Subcutaneous adipose tissue (tissue), 4 donors: ENCODE results near the gene MRM3. TPM values are rescaled to one million over a fixed set of nuclear protein-coding genes. Genes with fewer than 3 reads are reported as not detected.

Source experiments
- CTCF ChIP-seq: fragments of 450-650 bp; IDR thresholded peaks from one replicate; pipeline ENCODE4 v1.5.1; 2016; ENCODE audit warnings: low read depth, mild to moderate bottlenecking, control low read depth, antibody characterized with exemption, moderate library complexity
- total RNA-seq, 4 donors: library from RNA; depleted of rRNA; stranded (reverse); fragments of >200 nt; gene quantifications; one replicate each; pipeline ENCODE4 v1.1.0, GENCODE V29; 2016

The MRM3 gene
- total RNA-seq, 4 donors from 2014 or later = 12.4 to 22.8 (median 15.5) TPM

DNA sequence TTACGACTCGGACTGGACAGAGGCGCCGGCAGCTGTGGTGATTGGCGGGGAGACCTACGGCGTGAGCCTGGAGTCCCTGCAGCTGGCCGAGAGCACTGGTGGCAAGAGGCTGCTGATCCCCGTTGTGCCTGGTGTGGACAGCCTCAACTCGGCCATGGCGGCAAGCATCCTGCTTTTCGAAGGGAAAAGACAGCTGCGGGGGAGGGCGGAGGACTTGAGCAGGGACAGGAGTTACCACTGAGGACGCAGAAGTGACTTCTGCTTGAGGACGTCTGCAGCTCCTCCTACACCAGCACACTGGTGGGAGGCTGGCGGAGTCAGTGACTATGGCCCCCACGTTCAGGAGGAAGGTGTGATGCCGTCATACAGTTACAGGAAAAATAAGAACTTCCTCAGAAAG is 9.7 kb downstream of the MRM3 start:
- TF ChIP-seq CTCF = no peak

DNA sequence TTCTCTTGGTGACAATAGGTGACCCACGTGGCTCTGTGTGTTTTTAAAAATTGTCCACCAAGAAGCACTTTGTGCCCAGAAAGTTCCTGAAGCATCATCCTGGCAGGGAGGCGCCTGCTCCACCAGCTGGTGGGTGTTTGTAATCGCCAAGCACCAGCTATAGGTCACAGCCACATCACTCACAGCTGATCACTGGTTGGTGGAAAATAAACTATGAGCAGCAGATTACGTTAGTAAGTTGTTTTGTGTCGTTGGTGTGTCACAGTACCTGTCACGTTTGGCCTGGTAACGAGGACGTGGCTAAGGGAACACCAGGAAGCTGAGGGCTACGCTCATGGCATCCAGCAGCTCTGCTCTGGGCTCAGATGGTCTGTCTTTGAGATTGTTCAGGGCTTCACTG is 10.1 kb downstream of the MRM3 start:
- no peak for TF ChIP-seq CTCF

DNA sequence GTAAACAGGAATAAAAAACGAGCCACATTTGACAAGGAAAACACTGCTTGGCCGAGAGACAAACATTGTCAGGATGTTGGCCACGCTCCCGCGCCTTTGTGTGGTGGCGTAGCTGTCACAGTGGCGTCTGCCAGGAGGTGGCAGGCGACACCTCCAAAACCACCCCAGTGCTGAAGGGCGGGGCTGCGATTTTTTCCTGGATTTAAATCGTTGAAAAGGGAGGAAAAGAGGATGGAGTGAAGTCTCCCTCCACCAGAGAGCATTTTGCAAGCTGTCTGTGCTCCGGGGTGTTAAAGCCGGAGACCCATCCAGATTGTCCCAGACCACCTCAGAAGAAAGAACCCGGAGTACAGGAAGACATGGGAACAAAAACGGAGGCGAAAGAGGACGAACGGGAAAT is 12.7 kb downstream of the MRM3 start:
- no peak for TF ChIP-seq CTCF

- no peak for TF ChIP-seq CTCF
Measured at GRCh38 chr17:795276-795675, 13.1 kb downstream of the MRM3 start.

- no peak for TF ChIP-seq CTCF
Measured at GRCh38 chr17:795721-796120, 13.6 kb downstream of the MRM3 start.

DNA sequence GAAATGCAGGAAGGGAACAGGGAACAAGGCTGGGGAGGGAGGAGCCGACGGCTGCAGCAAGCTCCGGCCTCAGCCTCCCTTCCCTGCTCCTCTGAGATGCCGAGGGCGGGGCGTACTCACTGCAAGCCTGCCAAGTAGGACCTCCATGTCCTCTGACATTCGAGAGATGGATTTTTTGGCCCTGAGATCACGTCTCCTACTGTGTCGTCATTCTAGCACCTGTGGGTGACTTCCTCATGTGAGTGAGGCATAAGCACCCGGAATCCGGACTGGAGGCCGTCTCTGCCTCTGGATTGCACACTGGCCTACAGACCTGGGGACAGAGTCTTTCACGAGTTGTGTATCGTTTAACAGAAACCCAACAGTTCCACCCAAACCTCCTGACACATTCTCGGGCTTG is 14.5 kb downstream of the MRM3 start:
- TF ChIP-seq CTCF = no peak

DNA sequence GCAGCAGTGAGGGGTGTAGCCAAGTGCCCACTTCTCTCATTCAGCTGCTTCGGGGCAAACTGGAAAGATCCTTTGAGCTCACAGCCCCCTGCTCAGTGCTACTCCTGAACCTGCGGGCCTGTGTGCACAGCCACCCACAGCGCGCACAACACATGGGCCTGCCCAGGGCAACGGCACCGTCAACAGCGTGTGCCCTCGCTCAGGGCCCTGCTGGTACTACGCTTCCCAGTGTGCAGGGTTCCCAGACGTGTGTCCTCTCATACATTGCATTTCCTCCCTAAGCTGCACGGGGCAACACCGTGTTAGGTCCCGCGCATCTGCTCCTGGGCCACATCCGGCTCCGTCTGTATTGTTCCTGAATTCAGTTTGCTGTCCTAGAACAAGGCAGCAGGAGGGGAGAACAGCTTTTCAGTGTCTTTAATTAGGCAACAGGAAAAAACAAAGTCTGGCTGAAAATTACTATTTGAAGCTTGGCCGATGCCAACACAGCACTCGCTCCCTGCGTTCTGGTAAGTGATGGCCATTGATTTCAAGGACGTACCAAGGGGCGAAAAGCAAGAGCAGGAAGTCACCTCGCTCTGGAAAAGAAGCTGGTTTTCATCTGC is 15.2 kb downstream of the MRM3 start:
- TF ChIP-seq CTCF = no peak

GRCh38 chr17:798246-798645 is 16.1 kb downstream of the MRM3 start:
- TF ChIP-seq CTCF = no peak
